HG03060 (cell line): ENCODE data around the gene KLC4.
"Not testable (repeated sequence)": the region's sequence is repeated elsewhere in the genome, so short reads cannot be mapped to it uniquely, and the experiment has no call there.

Experiments
- ATAC-seq: cut with Tn5 transposase; IDR thresholded peaks from one replicate; pipeline ENCODE4 v1.9.1; 2021; ENCODE audit warnings: low read depth, moderate number of reproducible peaks; ENCODE audit not compliant: unreplicated experiment

Gene KLC4

DNA sequence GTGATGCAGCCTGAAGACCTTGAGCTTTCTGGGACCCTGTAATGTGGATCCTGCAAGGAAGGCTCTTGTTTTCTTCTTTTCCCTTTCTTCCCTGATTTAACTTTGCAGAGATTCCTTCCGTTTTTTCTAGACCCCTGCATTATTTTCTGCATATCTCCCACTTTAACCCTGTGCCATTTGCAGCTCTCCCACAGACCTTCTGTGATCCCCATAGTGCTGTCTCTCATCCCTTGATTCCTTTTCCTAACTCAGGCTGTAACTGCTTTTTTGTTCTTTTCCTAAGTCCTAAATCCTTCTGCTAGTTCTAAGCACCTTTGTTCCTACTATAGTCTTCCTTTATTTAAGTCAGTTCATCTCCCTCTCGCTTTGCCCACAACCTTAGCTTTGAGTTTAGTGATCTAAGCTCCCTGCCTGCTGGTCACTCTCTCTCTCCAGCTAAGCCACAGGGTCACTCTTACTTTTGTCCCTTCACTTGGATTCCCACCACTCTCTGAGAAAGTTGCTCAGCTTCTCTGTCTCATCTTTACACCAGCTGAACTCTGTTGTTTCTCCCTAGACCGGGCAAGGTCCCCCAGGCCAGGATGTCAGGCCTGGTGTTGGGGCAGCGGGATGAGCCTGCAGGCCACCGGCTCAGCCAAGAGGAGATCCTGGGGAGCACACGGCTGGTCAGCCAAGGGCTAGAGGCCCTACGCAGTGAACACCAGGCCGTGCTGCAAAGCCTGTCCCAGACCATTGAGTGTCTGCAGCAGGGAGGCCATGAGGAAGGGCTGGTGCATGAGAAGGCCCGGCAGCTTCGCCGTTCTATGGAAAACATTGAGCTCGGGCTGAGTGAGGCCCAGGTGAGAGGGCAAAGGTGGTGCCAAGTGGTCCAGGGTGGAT is 1.6 kb downstream of the KLC4 start:
- ATAC-seq: no peak

DNA sequence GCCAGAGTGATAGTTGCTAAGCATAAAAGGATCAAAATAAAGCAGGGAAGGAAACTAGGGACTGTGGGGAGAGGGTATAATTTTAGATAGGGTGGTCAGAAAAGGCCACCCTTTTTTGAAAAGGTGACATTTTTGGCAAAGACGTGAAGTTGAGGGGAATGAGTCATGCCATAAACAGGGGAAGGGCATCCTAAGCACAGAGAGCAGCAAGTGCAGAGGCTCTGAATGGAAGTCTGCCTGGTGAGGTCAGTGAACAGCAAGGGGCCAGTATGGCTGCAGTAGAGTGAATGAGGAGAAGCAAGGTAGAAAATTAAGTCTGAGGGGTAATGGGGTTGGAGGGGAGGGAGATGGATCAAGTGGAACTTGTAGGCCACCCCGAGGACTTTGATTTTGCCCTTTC is 2.4 kb downstream of the KLC4 start:
- no peak for ATAC-seq

DNA sequence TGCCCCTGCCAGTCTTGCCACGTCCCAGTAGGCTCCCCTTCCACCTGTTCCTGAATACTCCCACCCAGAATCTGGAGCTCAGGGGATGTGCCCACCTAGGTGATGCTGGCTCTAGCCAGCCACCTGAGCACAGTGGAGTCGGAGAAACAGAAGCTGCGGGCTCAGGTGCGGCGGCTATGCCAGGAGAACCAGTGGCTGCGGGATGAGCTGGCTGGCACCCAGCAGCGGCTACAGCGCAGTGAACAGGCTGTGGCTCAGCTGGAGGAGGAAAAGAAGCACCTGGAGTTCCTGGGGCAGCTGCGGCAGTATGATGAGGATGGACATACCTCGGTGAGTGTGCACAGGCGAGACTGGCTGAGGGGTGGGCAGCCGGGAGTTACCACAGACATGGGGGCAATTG is 3.4 kb downstream of the KLC4 start:
- ATAC-seq: no peak

DNA sequence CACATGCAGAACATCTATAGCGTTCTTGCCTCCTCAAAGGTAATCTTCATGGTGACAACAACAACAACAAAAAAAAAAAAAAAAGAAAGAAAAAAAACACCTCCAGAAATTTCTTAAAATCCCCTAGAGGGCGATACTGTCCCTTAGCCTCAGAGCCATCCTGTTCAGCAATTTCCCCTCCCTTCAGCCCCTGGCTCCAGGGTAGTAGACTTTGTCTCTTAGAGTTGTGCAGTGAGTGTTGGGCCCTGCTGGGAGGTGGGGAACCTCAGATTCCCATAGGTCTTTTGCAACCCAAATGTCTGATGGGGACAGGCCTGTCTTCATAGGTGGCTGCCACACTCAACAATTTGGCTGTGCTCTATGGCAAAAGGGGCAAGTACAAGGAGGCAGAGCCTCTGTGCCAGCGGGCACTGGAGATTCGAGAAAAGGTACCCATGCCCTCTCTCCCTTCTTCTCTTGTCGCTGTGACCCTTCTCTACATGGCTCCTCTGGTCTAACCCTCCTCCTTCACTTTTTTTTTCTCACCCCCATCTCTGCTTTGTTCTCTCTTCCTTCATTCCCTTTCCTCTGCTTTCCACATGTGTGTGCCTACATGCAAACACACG is 10.7 kb downstream of the KLC4 start:
- no peak for ATAC-seq

DNA sequence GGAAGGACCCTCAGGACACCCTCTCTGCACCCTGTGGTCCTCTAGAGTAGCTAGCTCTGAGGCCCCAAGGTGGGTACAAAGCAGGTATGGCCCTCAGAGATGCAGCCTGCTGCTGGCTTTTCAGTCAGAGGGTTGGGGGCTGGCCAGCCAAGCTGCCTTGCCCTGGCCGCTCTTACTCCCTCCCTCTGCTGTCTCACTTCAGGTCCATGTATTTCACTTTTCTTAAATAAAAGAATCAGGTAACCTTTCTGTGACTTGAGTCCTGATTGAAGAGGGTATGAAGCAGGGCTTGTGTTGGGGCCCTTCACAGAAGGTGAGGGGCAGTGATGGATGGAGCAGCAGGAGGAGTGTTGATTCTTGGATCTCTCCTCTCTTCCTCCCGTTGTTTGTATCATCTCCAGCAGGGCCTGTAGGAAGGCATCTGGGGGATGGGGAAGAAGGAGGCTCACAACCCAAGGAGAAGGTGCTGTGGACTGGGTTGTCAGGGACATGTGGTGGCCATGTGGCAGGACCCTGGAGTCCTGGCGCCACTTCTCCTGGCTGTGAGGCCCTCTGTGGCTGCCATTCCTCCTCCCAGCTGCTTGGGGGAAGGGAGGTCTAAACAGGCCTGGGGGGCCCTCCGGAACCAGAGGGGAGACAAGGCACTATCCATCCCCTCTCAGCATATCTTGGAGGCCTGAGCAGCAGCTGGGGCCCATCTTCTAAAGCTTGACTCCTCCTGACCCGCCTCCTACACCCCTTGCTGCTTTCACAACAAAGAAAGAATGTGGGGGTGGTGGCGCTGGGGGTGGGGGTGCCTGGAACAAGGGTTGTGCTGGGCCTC is 15.6 kb downstream of the KLC4 start:
- ATAC-seq: no peak

DNA sequence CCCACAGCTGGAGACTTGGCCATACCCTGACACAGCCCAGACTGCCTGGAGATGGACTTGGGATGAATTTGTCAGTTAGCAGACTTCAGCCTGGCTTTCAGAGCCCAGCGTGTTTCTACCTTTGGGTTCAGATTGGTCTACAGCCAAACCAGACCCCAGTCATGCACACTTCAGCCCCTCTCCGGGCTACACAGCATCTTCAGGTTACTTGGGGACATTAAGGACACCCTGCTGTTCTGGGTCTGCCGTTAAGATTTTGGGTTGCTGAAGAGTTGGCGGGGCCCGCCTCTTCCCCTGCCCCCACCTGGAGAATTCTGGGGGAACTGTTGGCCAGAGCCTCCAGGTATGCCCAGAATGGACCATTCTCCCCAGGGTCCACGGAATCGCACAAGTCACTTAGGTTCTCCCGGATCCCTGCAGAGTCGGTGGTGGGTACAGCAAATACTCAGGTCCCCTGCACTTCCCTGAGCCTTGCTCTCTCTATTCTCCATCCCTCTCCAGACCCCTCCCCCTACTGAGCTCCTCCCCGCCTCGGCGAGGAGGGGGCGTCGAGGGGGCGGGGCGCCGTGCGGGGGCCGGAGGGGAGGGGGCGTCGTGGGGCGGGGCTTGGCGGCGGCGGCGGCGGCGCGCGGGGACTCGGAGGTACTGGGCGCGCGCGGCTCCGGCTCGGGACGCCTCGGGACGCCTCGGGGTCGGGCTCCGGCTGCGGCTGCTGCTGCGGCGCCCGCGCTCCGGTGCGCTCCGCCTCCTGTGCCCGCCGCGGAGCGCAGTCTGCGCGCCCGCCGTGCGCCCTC is 16.4 kb downstream of the KLC4 start, which contains the start of gene PTK7:
PTK7 (plus strand) TSS at position 645 of the 794 bp plus-strand sequence. CDS start 175 bp downstream, outside the sequence.
- no peak for ATAC-seq

DNA sequence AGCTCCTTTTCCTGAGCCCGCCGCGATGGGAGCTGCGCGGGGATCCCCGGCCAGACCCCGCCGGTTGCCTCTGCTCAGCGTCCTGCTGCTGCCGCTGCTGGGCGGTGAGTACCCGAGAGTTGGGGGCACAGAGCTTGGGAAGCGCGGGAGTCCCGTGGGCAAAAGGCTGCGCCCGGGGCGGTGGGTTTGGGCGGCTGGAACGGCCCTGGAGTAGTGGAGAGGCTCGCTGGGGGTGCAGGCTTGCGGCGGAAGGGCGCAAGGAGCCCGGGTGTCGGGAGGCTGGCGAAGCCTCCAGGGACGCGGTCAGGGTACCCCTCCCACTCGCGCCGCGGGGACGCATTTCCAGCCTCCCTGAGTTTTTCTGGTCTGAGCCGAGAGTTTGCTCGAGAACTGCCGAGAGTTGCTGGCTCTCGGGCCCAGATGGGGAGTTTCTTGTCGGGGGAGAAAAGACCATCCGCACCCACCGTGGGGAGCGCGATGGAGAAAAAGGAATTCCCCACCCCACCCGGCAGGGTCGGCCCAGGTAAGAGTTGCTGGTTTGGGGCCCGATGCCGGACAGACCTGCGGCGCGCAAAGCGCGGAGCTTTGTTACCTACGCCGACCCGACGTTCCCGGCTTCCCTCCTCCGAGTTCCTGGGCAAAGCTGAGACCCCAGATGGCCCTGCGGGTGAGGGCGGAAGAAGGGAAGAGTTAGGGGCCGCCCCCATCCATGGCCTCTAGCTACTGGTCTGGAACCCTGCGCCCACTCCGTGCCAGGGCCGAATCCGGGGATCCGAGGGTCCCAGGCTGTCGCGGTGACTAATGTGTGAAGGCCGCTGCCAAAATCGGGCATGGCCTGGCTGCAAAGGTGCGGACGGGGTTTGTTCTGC is 17.3 kb downstream of the KLC4 start:
- no peak for ATAC-seq

DNA sequence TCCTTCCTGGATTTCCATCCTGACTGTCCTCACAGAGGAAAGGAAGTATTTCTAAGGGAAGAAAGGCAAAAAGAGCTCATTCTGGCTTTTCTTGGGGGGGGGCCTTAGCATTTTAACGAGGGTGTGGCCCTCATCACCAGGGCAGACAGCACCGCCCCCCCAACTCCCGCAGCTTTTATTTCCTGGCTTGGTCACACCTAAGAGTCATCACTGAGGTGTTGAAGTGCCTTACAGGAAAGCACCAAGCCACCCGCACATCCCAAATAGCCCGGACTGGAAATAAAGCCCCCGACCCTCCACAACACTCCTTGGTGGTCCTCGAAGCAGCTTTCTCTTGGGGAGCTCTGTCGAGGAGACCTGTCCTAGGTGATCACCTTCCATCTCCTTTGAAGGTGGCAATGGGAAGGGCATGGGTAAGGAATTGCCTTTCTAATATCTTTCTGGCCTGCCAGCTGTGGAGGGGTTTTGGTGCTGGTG is 17.9 kb downstream of the KLC4 start:
- ATAC-seq: no peak

DNA sequence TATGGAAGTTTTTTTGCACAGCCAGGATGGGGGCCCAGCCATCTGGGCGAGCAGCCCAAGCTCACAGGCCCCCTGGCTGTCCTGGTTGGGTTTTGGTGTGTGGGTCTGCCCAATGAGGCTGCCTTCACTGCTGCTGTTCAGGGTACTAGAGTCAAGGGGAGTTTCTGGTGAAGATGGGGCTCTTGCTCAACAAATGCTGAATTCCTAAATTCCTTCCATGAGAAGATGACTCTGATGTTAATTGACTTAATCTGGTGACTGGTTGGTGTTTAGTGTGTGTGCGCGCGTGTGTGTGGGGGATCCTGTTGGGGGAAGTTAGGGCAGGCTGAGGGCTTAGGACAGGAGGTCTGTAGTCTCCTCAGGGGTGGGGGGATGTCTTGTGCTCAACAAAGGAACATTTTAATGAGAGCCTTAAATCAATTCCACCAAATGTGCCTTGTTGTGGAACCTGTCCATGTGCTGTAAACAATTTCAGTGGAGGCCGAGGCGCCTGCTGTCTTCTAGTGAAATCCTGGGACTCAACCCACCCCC is 18.6 kb downstream of the KLC4 start:
- ATAC-seq: no peak

DNA sequence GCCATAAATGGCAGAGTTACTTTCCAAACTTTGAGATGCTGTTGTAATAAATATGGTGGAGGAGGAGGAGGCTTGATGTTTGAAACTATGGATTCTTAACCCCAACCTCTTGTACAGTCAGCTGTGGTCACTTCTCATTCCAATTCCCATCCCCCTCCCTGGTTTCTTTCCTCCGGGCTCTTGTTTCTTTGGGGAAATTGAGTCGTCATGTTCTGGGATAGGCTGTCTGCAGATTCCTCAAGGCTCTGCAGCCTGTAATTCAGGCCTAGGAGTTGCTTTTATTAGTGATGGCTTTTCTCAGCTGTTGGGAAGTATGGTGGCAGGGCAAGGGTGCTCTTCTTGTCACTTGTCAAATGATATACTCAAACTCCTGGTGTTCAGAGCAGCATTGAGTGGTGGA is 19.3 kb downstream of the KLC4 start:
- no peak for ATAC-seq

DNA sequence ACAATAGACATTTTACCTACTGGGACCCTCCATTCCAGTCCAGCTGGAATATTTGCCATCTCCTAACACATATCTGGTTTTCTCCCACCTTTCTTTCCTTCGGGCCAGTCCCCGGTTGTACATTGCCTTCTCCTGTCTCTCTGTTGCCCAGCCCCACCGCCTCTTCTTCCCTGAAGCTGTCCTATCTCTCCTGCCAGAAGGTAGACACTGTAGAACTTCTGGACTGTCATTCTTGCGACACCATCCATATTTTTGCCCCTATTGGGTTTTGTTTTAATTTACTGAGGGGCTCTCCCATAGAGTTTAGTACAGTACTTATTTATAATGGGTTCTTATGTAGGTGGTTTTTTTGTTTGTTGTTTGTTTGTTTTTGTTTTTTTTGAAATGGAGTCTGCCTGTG is 21.6 kb downstream of the KLC4 start:
- no peak for ATAC-seq

DNA sequence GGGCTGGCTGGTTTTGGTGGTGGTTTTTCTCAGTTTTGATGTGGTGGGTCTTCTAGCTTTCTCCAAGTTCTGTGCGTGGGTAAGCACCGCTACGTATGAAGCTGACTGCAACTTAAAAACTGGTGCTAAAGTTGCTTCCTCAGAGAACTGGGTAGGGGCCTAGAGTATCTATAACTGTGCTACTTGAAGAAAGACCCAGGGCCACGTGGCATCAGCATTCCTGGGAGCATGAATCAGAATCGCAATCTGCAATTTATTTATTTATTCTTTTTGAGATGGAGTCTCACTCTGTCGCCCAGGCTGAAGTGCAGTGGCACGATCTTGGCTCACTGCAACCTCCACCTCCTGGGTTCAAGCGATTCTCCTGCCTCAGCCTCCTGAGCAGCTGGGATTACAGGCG is 22.5 kb downstream of the KLC4 start:
- not testable (repeated sequence) for ATAC-seq

DNA sequence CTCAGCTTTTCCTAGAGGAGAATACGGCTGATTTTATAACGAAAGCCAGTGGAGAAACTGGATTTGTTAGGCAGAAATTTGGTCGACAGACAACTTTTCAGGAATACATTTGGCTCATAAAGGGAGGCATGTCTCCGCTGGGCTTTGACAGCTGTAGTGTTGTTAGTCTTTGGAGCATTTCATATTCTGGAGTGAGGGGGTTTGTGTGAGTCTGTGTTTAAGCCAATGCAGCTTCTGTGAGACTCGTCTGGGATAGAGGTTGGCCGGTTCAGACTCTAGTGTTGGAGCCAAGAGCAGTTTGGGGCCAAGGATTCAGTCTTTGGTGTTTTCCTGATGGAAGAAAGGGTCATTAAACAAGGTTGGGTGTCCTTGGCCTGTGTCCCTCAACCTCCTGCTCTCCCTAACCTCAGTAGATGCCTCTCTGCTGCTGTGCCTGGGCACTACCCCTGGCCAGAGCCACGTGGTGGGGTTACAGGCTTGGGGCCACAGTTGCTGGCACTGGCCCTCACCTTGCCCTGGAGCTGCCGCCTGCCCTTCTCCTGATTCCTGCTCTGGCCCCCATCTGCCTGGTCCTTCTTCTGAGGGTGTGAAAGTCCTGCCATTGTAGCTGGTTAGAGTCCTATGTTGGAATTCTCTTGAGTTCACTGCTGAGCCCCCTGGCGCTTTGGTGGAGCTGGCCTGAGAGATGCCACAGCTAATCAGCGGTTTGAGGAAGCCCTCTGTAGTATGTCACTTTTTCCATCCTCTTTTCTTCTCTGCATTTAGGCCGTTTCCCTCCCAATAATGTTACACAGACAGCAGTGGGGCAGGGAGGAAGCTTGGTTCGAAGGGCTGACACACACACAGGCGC is 23.6 kb downstream of the KLC4 start:
- ATAC-seq: no peak

DNA sequence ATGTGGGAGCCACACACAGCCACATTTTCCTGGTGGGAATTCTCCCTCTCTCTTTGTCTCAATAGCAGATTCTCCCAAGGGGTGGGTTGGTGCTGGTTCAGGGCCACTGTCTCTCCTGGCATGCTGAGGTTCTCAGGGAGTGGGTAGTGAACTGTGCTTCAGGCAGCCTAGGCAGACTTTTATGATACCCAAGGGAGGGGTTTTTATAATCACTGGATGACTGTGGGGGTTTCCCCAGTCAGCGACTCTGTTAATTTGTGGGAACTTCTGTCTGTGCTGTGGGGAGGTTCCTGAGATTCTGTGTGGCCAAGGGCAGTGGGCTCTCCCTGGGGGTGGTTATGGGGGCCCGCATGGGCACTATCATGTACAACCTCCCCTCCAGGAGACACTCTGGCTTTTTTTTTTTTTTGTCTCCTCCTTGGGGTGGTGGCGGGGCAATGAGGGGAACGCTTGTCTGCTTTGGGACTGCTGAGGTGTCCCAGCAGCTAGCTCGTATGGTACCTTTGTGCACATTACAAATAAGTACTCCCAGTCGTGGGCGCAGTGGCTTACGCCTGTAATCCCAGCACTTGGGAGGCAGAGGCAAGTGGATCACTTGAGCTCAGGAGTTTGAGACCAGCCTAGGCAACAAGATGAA is 26.7 kb downstream of the KLC4 start:
- ATAC-seq: no peak

DNA sequence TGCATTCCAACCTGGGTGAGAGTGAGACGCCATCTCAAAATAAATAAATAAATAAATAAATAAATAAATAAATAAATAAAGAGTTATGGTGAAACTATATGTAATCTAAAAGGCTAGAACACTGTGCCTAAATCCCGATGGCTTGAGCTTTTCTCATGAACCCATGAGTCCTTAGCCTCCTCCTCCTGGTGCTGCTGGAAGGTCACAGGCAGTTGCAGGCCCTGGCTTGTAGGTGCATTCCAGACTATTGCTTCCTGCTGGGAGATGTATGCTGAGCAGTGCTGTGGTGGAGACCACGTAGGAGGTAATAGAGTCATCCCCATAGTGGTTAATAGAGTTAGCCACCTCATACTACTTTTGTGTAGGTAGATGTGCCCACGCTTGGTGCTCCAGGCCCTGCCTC is 29.2 kb downstream of the KLC4 start:
- no peak for ATAC-seq

DNA sequence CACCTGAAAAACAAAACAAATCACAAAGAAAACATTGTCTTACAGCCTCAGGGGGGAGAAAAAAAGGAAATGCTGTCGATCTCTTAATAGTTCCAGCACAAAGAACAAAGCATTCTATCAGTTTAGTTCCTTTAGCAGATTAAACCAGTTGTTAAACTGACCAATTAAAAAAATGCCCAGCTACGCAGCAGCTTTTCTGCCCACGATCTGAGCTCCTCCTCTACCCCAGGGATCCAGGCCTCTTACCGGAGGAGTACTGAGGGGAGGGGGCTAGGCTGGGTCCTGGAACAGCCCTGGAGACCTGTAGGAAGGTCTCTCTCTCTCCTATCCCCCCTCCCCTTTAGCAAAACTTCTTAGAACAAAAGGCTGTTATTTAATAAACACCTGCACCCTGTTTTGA is 30.0 kb downstream of the KLC4 start:
- ATAC-seq: no peak

DNA sequence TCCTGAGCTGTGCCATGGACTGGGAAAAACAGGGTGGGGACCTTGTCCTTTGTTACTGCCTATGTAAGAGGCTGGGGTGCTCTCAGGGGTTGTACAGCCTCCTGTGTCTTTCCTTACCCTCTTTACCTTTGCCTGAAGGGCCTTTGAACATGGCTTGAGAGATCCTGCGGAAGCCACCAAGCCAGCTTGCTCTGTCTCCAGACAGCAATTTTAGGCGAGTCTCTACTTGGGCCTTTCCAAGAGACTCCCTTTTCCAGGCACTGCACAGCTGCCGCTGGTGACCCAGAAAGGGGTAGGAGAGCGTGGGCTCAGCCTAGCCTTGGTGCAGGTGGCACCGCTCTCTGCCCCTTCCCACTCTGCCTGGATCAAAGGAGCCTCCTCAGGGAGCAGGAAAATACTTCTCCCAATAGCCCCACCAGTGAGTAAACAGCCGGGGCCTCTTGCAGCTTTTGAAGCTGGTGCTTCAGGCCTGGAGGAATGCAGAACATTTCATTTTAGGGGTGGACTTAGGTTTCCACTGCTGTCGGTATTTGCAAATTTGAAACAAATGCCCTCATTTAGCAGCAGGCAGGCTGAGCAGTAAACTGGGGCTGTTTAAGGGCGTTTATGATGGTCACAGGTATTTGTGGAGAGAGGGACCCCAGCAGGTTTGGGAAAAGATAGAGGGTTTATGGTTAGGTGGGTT is 30.6 kb downstream of the KLC4 start:
- no peak for ATAC-seq
